ENCODE data around the gene SMYD3.

The SMYD3 gene

GRCh38 chr1:246516126-246516525, 9.0 kb upstream of the SMYD3 start:
- no peak overlapping the region for H3K4me3 ChIP-seq (replicated peaks; ENCODE audit: low read depth, low read length)
- DNase-seq (ENCODE audit: extremely low read depth, insufficient read length) = no peak
- H3K27me3 ChIP-seq (replicated peaks; ENCODE audit: control insufficient read depth, insufficient read depth, low read length) = no peaks in the 10 kb centered on the region
- no peaks in the 10 kb centered on the region for H3K36me3 ChIP-seq (ENCODE audit: control insufficient read depth, insufficient read depth, low read length)
- TF ChIP-seq CTCF (IDR thresholded peaks at IDR 0.05; ENCODE audit: insufficient read depth, low read length, poor library complexity, severe bottlenecking) = no peak

- Histone ChIP-seq H3K36me3 (ENCODE audit: control insufficient read depth, insufficient read depth, low read length) (no peaks in the 10 kb centered on the region), H3K4me3 (replicated peaks; ENCODE audit: low read depth, low read length) (no peak overlapping the region), H3K27me3 (replicated peaks; ENCODE audit: control insufficient read depth, insufficient read depth, low read length) (no peaks in the 10 kb centered on the region)
- no peak for TF ChIP-seq CTCF (IDR thresholded peaks at IDR 0.05; ENCODE audit: insufficient read depth, low read length, poor library complexity, severe bottlenecking)
- no peak for DNase-seq (ENCODE audit: extremely low read depth, insufficient read length)
Observed at GRCh38 chr1:246515390-246516005, 8.4 kb upstream of the SMYD3 start.

- no peak for DNase-seq (ENCODE audit: extremely low read depth, insufficient read length)
- TF ChIP-seq CTCF (IDR thresholded peaks at IDR 0.05; ENCODE audit: insufficient read depth, low read length, poor library complexity, severe bottlenecking) = no peak
- Histone ChIP-seq H3K36me3 (ENCODE audit: control insufficient read depth, insufficient read depth, low read length) (no peaks in the 10 kb centered on the region), H3K27me3 (replicated peaks; ENCODE audit: control insufficient read depth, insufficient read depth, low read length) (no peaks in the 10 kb centered on the region), H3K4me3 (replicated peaks; ENCODE audit: low read depth, low read length) (no peak overlapping the region)
Observed at GRCh38 chr1:246513619-246514343, 6.7 kb upstream of the SMYD3 start.

GRCh38 chr1:246513041-246513440, 6.0 kb upstream of the SMYD3 start:
- TF ChIP-seq CTCF (IDR thresholded peaks at IDR 0.05; ENCODE audit: insufficient read depth, low read length, poor library complexity, severe bottlenecking) = no peak
- H3K27me3 ChIP-seq (replicated peaks; ENCODE audit: control insufficient read depth, insufficient read depth, low read length) = no peaks in the 10 kb centered on the region
- H3K36me3 ChIP-seq (ENCODE audit: control insufficient read depth, insufficient read depth, low read length) = no peaks in the 10 kb centered on the region
- DNase-seq (ENCODE audit: extremely low read depth, insufficient read length) = no peak
- no peak overlapping the region for H3K4me3 ChIP-seq (replicated peaks; ENCODE audit: low read depth, low read length)

- Histone ChIP-seq H3K36me3 (ENCODE audit: control insufficient read depth, insufficient read depth, low read length) (no peaks in the 10 kb centered on the region), H3K4me3 (replicated peaks; ENCODE audit: low read depth, low read length) (no peak overlapping the region), H3K27me3 (replicated peaks; ENCODE audit: control insufficient read depth, insufficient read depth, low read length) (no peaks in the 10 kb centered on the region)
- no peak for TF ChIP-seq CTCF (IDR thresholded peaks at IDR 0.05; ENCODE audit: insufficient read depth, low read length, poor library complexity, severe bottlenecking)
- no peak for DNase-seq (ENCODE audit: extremely low read depth, insufficient read length)
Observed at GRCh38 chr1:246512635-246513034, 5.6 kb upstream of the SMYD3 start.

Data from GM06990 (cell line).